ENCODE measurements around the gene GRN.

DNA sequence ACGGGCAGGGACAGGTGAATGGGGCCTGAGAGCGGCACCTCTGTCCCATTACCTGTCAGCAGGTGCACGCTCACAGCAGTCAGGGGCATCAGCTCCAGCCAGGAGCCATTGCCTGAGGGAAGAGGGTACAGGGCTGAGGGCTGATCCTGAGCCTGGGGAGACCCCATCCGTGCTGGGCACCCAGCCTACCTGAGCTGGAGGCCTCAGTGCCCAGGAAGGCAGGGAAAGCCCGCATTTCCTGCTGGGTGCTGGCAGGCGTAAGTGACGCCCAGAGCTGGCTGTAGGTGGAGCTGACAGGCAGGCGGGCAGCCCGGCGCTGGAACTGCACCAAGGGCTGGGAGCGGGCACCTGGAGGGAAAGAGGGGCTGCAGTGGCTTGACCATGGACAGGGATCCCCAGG is 11.1 kb downstream of the GRN start:
- no peak for TF ChIP-seq POLR2AphosphoS5 (IDR thresholded peaks at IDR 0.05)
- TF ChIP-seq, protein P1, sequence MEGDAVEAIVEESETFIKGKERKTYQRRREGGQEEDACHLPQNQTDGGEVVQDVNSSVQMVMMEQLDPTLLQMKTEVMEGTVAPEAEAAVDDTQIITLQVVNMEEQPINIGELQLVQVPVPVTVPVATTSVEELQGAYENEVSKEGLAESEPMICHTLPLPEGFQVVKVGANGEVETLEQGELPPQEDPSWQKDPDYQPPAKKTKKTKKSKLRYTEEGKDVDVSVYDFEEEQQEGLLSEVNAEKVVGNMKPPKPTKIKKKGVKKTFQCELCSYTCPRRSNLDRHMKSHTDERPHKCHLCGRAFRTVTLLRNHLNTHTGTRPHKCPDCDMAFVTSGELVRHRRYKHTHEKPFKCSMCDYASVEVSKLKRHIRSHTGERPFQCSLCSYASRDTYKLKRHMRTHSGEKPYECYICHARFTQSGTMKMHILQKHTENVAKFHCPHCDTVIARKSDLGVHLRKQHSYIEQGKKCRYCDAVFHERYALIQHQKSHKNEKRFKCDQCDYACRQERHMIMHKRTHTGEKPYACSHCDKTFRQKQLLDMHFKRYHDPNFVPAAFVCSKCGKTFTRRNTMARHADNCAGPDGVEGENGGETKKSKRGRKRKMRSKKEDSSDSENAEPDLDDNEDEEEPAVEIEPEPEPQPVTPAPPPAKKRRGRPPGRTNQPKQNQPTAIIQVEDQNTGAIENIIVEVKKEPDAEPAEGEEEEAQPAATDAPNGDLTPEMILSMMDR (IDR thresholded peaks at IDR 0.05): no peak
- no peak for TF ChIP-seq POLR2A (IDR thresholded peaks at IDR 0.05)
